A549 (cell line): Measurements from ENCODE around the gene YIPF3. TPM values are rescaled to one million over a fixed set of nuclear protein-coding genes. Genes with fewer than 3 reads are reported as not detected.

Experiments used
- ATAC-seq, 2 experiments: fragments of 200-7000 bp in 1 of 2; fragments of >200 bp in 1 of 2; cut with Nextera tagmentation in 1 of 2; cut with Tn5 transposase in 1 of 2; 3 replicates each; pipeline versions ENCODE4 v1.8.0 to v1.9.1; 2018 to 2020; ENCODE audit warnings: mild to moderate bottlenecking in 1 of 2, moderate library complexity in 1 of 2
- CTCF ChIA-PET: fragments of 300-600 bp; sonication (Branson Sonifier 250); formaldehyde crosslinking; extraction: SDS; loops from one replicate; lab custom pipeline; 2021; ENCODE audit warnings: antibody characterized with exemption, inconsistent platforms; lab: Yijun Ruan, JAX
- POLR2A ChIA-PET: fragments of 350-600 bp; formaldehyde crosslinking; extraction: SDS; loops from one replicate; lab custom pipeline; 2021; ENCODE audit warnings: antibody characterized with exemption, inconsistent platforms; lab: Yijun Ruan, JAX
- DNase-seq, 2 experiments: peaks; one replicate each; pipeline versions ENCODE4 v3.0.0 to v3.0.0-alpha.2; 2011 to 2016; ENCODE audit warnings: low read depth in 1 of 2, low spot score in 1 of 2
- FAIRE-seq: peaks from 2 replicates; lab custom pipeline; 2011; peaks lifted over from hg19 to GRCh38; lab: Jason Lieb, UNC
- H3K27ac ChIP-seq, 2 experiments: fragments of >200 bp; sonication (Bioruptor Twin); formaldehyde crosslinking; 3 replicates each; pipeline ENCODE4 v1.5.1; 2016 to 2017
- H3K4me1 ChIP-seq: fragments of >200 bp; sonication (Bioruptor Twin); formaldehyde crosslinking; 3 replicates; pipeline ENCODE4 v1.6.1; 2016
- H3K4me2 ChIP-seq: fragments of >200 bp; sonication (Bioruptor Twin); formaldehyde crosslinking; 3 replicates; pipeline ENCODE4 v1.6.1; 2016
- H3K4me3 ChIP-seq: fragments of >200 bp; sonication (Bioruptor Twin); formaldehyde crosslinking; 3 replicates; pipeline ENCODE4 v1.5.1; 2016
- H3K9me3 ChIP-seq: fragments of >200 bp; sonication (Bioruptor Twin); formaldehyde crosslinking; 3 replicates; pipeline ENCODE4 v1.6.1; 2016
- CBX2 ChIP-seq: fragments of 200-600 bp; sonication (generic); IDR thresholded peaks from 2 replicates; pipeline ENCODE4 v1.6.1; 2016; ENCODE audit warnings: low read depth, mild to moderate bottlenecking, borderline replicate concordance
- CBX8 ChIP-seq: fragments of 200-600 bp; sonication (generic); IDR thresholded peaks from 2 replicates; pipeline ENCODE4 v1.6.1; 2016
- CEBPB ChIP-seq, 2 experiments: fragments of >200 bp in 1 of 2; sonication (Bioruptor Twin) in 1 of 2; formaldehyde crosslinking in 1 of 2; IDR thresholded peaks; 2 replicates each; pipeline ENCODE4 v1.6.1; 2012 to 2016
- CHD2 ChIP-seq: fragments of 150-350 bp; IDR thresholded peaks from 2 replicates; pipeline ENCODE4 v1.6.1; 2014; ENCODE audit warnings: low read length; ENCODE audit not compliant: partially characterized antibody
- CTCF ChIP-seq: fragments of >200 bp; sonication (Bioruptor Twin); formaldehyde crosslinking; IDR thresholded peaks from 3 replicates; pipeline ENCODE4 v1.5.1; 2016
- EHF ChIP-seq: fragments of 250-450 bp; sonication (Bioruptor Pico); IDR thresholded peaks from 2 replicates; pipeline ENCODE4 v1.5.0; 2020; ENCODE audit warnings: mild to moderate bottlenecking
- EP300 ChIP-seq, 2 experiments: fragments of >200 bp; sonication (Bioruptor Twin); formaldehyde crosslinking; IDR thresholded peaks; 2 replicates in 1 of 2; 3 replicates in 1 of 2; pipeline ENCODE4 v1.6.1; 2016 to 2017
- ESRRA ChIP-seq: fragments of 150-350 bp; IDR thresholded peaks from 2 replicates; pipeline ENCODE4 v1.6.1; 2014; ENCODE audit warnings: mild to moderate bottlenecking, low read length, borderline replicate concordance
- FOSL2 ChIP-seq, 2 experiments: fragments of 450-650 bp in 1 of 2; fragments of >200 bp in 1 of 2; sonication (Bioruptor Twin) in 1 of 2; formaldehyde crosslinking; IDR thresholded peaks; 2 replicates each; pipeline versions ENCODE4 v1.5.0 to v1.6.1; 2016 to 2020; ENCODE audit warnings: mild to moderate bottlenecking in 1 of 2, moderate library complexity in 1 of 2
- FOXS1 ChIP-seq: fragments of 250-450 bp; sonication (Bioruptor Pico); IDR thresholded peaks from 2 replicates; pipeline ENCODE4 v1.5.0; 2020; ENCODE audit warnings: mild to moderate bottlenecking, moderate library complexity
- HDAC2 ChIP-seq: fragments of 200-600 bp; sonication (generic); IDR thresholded peaks from 2 replicates; pipeline ENCODE4 v1.6.1; 2016
- HOXA7 ChIP-seq: fragments of 250-450 bp; sonication (Bioruptor Pico); IDR thresholded peaks from 2 replicates; pipeline ENCODE4 v1.5.0; 2020; ENCODE audit warnings: mild to moderate bottlenecking, moderate library complexity
- KDM1A ChIP-seq: fragments of 200-600 bp; sonication (generic); IDR thresholded peaks from 2 replicates; pipeline ENCODE4 v1.6.1; 2016; ENCODE audit warnings: low read depth, mild to moderate bottlenecking
- MAX ChIP-seq: IDR thresholded peaks from 2 replicates; pipeline ENCODE4 v1.6.1; 2012
- MYC ChIP-seq: IDR thresholded peaks from 2 replicates; pipeline ENCODE4 v1.6.1; 2012; ENCODE audit warnings: mild to moderate bottlenecking, inconsistent platforms, low read length, improper control_type of control experiment, borderline replicate concordance
- NPAS2 ChIP-seq: fragments of 250-450 bp; sonication (Bioruptor Pico); IDR thresholded peaks from 2 replicates; pipeline ENCODE4 v1.8.0; 2022; ENCODE audit warnings: mild to moderate bottlenecking, moderate library complexity, borderline replicate concordance
- PHF8 ChIP-seq: fragments of 200-600 bp; sonication (generic); IDR thresholded peaks from 2 replicates; pipeline ENCODE4 v1.6.1; 2016; ENCODE audit warnings: low read depth, mild to moderate bottlenecking, antibody characterized with exemption, moderate library complexity, borderline replicate concordance
- RARB ChIP-seq: fragments of 250-450 bp; sonication (Bioruptor Pico); IDR thresholded peaks from 2 replicates; pipeline ENCODE4 v1.8.0; 2021; ENCODE audit warnings: mild to moderate bottlenecking, moderate library complexity
- RCOR1 ChIP-seq: fragments of 150-350 bp; IDR thresholded peaks from 2 replicates; pipeline ENCODE4 v1.6.1; 2014; ENCODE audit warnings: antibody characterized with exemption, low read length, low read depth
- REST ChIP-seq: fragments of 200-600 bp; sonication (generic); IDR thresholded peaks from 2 replicates; pipeline ENCODE4 v1.6.1; 2016; ENCODE audit warnings: antibody characterized with exemption, mild to moderate bottlenecking, moderate library complexity
- RFX5 ChIP-seq: fragments of 450-650 bp; IDR thresholded peaks from 2 replicates; pipeline ENCODE4 v1.7.1; 2014; ENCODE audit warnings: antibody characterized with exemption, mild to moderate bottlenecking, moderate library complexity
- RNF2 ChIP-seq: fragments of 200-600 bp; sonication (generic); IDR thresholded peaks from 2 replicates; pipeline ENCODE4 v1.6.1; 2016; ENCODE audit warnings: low read depth, mild to moderate bottlenecking, antibody characterized with exemption, moderate library complexity, borderline replicate concordance
- SMC3 ChIP-seq: fragments of >200 bp; sonication (Bioruptor Twin); formaldehyde crosslinking; IDR thresholded peaks from 3 replicates; pipeline ENCODE4 v1.6.1; 2018; ENCODE audit warnings: inconsistent platforms
- SREBF2 ChIP-seq: fragments of 450-650 bp; IDR thresholded peaks from 2 replicates; pipeline ENCODE4 v1.6.1; 2014; ENCODE audit warnings: mild to moderate bottlenecking, moderate library complexity
- TFCP2L1 ChIP-seq: fragments of 250-450 bp; sonication (Bioruptor Pico); IDR thresholded peaks from 2 replicates; pipeline ENCODE4 v1.5.0; 2021; ENCODE audit warnings: mild to moderate bottlenecking
- ZNF302 ChIP-seq: fragments of 250-450 bp; sonication (Bioruptor Pico); IDR thresholded peaks from 2 replicates; pipeline ENCODE4 v1.9.0; 2021; ENCODE audit warnings: inconsistent platforms, mild to moderate bottlenecking, moderate library complexity
- ZSCAN20 ChIP-seq: fragments of 250-450 bp; sonication (Bioruptor Pico); IDR thresholded peaks from 2 replicates; pipeline ENCODE4 v1.8.0; 2022; ENCODE audit warnings: mild to moderate bottlenecking, moderate library complexity
- WGBS: methylation state at CpG from one replicate; pipeline ENCODE4 v1.1.6; 2017; ENCODE audit errors: missing lambda C conversion rate; 5-methylcytosine and 5-hydroxymethylcytosine counted together
- polyA plus RNA-seq, 4 experiments: library from polyadenylated mRNA; depleted of rRNA in 3 of 4; stranded (reverse); fragments of >200 nt; fragmentation: RNase III in 1 of 4; extraction: RNeasy Plus Mini Kit Qiagen cat#74134 plus additional on column Dnase treatment in 1 of 4; gene quantifications; 2 replicates in 3 of 4; 3 replicates in 1 of 4; pipeline ENCODE4 v1.2.3, GENCODE V29; 2011 to 2017
- TF ChIP-seq, protein P1 (sequence below): fragments of >200 bp; sonication (Bioruptor Twin); formaldehyde crosslinking; IDR thresholded peaks from 2 replicates; pipeline ENCODE4 v1.6.1; 2016

Gene YIPF3
- polyA plus RNA-seq, 2 of the 4 experiments (the other 2 are of a cell fraction), result 63.4 to 108 TPM

GRCh38 chr6:43490523-43490939 lies 26.2 kb downstream of the YIPF3 start:
- TF ChIP-seq CEBPB (IDR thresholded peaks at IDR 0.05), result no peak
- no peak for TF ChIP-seq MYC
- TF ChIP-seq ZNF302 (CRISPR knock-in tag), result no peak
- no peak for TF ChIP-seq SREBF2
- no peak for TF ChIP-seq KDM1A
- TF ChIP-seq, all 56 proteins: peak for 0
- H3K27ac ChIP-seq, result no peak overlapping the region
- DNase-seq (no peak), ATAC-seq (no peak), FAIRE-seq (no peak)
- no peak overlapping the region for H3K4me2 ChIP-seq
- peaks cover 6% of the 10 kb centered on the region; the same call in 1 of the 3 replicates for H3K4me1 ChIP-seq
- no peaks in the 10 kb centered on the region for H3K9me3 ChIP-seq
- 91% methylated on average over 4 of the region's 6 CpGs for WGBS
- ChIA-PET CTCF (interaction anchor here (1.0 to 3.9 kb wide), 2 partner anchors 16 to 33 kb away, joined by 4 to 22 read pairs; no protein-coding TSS in a partner anchor), POLR2A (no interaction called here)
- no peak overlapping the region for H3K4me3 ChIP-seq

DNA sequence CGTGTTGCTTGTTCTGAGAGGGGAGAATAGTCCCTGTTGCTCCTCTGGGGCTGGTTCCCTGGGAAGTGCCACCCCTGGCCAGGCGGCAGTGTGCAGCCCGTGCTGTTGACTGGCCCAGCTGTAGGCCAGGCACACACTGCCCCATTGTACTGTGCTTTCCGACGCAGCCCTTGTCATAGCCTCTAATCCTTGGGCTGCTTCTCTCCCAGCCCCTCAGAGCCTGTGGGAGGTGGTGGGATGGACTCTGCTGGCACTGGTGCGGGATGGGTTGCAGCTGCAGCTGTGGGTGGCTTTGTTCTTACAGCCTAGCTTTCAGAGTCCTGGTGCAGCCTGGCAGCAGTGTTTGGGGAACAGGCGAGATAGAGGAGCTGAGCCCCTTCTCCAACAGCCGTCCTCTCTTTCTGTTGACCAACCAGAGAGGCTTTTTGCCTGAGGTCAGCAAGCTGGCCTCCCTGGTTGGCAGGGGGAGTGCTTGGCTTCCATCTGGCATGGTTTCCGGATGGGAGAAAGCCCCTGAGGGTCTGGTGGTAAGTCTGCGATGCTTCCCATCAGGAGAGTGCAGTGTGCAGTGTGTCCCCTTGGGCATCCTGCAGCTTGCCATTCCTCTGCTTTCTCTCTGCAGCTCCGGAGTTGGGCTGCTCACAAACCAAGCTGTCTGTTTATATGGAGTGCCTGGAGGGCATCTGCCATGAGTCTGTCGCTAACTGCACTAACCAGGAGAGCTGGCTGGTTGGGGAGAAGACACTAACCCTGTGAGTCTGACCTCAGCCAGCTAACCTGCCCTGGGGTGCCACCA lies 27.3 kb downstream of the YIPF3 start:
- no peak for DNase-seq
- ChIA-PET CTCF (interaction anchor here (0.6 to 3.9 kb wide), 4 partner anchors 12 to 525 kb away, joined by 3 to 22 read pairs (median 4); no protein-coding TSS in a partner anchor), POLR2A (no interaction called here)
- H3K4me2 ChIP-seq, result no peak overlapping the region
- no peak overlapping the region for H3K27ac ChIP-seq
- H3K9me3 ChIP-seq, result no peaks in the 10 kb centered on the region
- H3K4me1 ChIP-seq, result no peaks in the 10 kb centered on the region
- no peak overlapping the region for H3K4me3 ChIP-seq
- FAIRE-seq, result no peak
- 85% methylated on average over 11 of the region's 12 CpGs for WGBS
- ATAC-seq, result no peak; a peak in 1 of 6 replicates
- TF ChIP-seq SREBF2, result no peak
- TF ChIP-seq EHF (CRISPR knock-in tag), result no peak
- TF ChIP-seq RNF2, result no peak
- no peak for TF ChIP-seq EP300 (IDR thresholded peaks at IDR 0.05)
- no peak for TF ChIP-seq FOSL2 (IDR thresholded peaks at IDR 0.05)
- TF ChIP-seq FOSL2 (CRISPR knock-in tag; IDR thresholded peaks at IDR 0.05), result no peak
- TF ChIP-seq CBX8, result no peak
- no peak for TF ChIP-seq ESRRA
- TF ChIP-seq ZSCAN20 (CRISPR knock-in tag), result no peak
- no peak for TF ChIP-seq NPAS2 (CRISPR knock-in tag)
- TF ChIP-seq, protein P1, sequence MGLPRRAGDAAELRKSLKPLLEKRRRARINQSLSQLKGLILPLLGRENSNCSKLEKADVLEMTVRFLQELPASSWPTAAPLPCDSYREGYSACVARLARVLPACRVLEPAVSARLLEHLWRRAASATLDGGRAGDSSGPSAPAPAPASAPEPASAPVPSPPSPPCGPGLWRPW, result no peak
- no peak for TF ChIP-seq SMC3
- no peak for TF ChIP-seq RFX5
- TF ChIP-seq FOXS1 (CRISPR knock-in tag), result no peak
- no peak for TF ChIP-seq CHD2
- no peak for TF ChIP-seq CBX2

DNA sequence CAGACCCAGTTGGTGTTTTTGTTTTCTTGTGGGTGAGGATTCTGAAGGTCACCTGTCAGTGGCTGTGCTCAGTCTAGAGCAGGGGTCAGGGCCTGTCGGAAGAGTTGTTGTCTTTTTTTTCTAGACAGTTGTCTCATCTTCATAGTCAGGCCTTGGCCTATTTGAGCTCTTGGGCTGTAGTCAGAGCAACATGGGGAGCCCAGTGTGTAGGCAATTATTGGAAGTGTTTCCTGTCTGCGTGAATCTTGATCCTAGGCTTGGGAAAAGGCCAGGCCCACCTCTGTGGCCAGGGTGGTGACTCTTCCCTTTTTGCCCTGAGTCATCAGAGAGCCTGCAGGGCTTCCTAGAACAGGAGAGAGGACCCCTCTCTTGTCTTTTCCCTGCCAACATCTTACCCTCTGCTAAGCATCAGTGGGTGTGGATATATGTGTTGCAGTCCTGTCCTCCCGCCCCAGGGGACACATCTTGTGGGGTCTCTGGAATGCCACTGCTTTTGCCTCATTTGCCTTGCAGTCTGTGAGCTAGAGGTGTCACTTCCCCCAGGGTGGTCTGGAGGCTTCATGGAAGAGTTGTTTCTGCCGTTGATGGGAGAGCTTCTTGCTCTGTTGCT lies 28.0 kb downstream of the YIPF3 start:
- ChIA-PET POLR2A (no interaction called here), CTCF (interaction anchor here (1.1 to 3.9 kb wide), 3 partner anchors 13 to 31 kb away, joined by 4 to 22 read pairs (median 4); no protein-coding TSS in a partner anchor)
- DNase-seq (no peak), FAIRE-seq (no peak), ATAC-seq (no peak)
- 84% methylated on average over 4 of the region's 4 CpGs for WGBS
- Histone ChIP-seq H3K27ac (no peak overlapping the region), H3K4me3 (no peak overlapping the region), H3K9me3 (no peaks in the 10 kb centered on the region), H3K4me1 (no peaks in the 10 kb centered on the region), H3K4me2 (no peak overlapping the region)
- TF ChIP-seq RFX5, result no peak
- TF ChIP-seq MAX, result no peak
- TF ChIP-seq TFCP2L1, result no peak
- TF ChIP-seq CHD2, result no peak
- no peak for TF ChIP-seq HOXA7 (CRISPR knock-in tag)
- no peak for TF ChIP-seq RARB
- TF ChIP-seq RCOR1, result no peak
- TF ChIP-seq HDAC2, result no peak
- no peak for TF ChIP-seq PHF8
- no peak for TF ChIP-seq REST
- TF ChIP-seq CTCF, result no peak
